ENCODE measurements around the gene CRAMP1.

CRAMP1 gene

DNA sequence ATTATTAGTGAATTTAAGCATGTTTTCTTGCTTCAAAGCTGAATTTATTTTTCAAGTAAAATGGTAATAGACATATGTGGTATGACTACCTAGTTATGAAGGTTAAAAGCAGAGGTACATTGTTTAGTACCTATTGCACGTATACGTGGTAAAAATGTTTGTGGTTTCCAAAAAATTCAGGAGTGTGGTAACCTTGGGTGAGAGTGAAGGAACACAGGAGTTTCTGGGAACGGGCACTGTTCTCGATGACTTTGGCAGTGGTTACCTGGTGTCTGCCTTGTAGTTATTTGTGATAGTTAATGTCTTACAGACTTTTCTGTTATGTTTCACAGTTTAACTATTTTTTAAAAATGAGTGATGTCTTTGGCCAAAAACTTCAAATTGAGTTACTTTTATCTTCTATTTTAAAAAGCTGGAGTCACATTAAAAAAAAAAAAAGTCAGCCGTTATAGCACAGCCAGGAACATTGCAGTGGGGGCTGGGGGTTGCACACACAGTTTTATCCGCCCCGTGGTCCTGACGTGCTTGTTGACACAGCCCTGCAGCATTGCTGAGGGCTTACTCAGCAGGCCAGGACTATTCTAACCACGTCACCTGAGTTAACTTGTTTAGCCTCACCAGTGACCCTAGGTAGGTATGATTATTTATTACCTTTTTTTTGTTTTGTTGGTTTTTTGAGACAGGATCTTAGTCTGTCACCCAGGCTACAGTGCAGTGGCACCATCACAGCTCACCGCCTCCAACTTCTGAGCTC lies 76.8 kb downstream of the CRAMP1 start:
- TF ChIP-seq, protein P1, sequence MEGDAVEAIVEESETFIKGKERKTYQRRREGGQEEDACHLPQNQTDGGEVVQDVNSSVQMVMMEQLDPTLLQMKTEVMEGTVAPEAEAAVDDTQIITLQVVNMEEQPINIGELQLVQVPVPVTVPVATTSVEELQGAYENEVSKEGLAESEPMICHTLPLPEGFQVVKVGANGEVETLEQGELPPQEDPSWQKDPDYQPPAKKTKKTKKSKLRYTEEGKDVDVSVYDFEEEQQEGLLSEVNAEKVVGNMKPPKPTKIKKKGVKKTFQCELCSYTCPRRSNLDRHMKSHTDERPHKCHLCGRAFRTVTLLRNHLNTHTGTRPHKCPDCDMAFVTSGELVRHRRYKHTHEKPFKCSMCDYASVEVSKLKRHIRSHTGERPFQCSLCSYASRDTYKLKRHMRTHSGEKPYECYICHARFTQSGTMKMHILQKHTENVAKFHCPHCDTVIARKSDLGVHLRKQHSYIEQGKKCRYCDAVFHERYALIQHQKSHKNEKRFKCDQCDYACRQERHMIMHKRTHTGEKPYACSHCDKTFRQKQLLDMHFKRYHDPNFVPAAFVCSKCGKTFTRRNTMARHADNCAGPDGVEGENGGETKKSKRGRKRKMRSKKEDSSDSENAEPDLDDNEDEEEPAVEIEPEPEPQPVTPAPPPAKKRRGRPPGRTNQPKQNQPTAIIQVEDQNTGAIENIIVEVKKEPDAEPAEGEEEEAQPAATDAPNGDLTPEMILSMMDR (conservative IDR thresholded peaks at IDR 0.05): no peak
- H3K27ac ChIP-seq: peak overlapping the region; percentile 64

DNA sequence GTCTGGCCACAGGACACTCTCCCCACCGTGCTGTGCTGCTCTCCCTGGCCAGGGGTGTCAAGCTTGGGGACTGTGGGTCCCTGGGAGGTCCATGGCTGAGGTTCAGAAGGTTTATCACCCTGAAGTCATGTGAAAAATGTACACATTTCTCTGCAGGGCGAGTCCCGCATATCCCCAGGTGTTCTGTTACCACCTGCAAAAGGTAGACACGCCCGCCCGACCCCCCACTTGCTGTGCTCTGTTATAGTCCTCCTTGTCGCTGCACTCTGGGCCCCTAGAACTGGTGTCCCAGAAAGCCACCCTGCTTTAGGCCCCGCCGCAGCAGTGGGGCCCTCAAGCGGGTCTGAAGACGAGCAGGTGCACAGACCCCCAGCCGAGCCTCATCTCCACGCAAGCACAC lies 77.7 kb downstream of the CRAMP1 start:
- 0 out of 2 replicates have a peak overlapping the region, but pooled peaks have one; percentile 3 for H3K27ac ChIP-seq
- TF ChIP-seq, protein P1 (conservative IDR thresholded peaks at IDR 0.05): no peak

DNA sequence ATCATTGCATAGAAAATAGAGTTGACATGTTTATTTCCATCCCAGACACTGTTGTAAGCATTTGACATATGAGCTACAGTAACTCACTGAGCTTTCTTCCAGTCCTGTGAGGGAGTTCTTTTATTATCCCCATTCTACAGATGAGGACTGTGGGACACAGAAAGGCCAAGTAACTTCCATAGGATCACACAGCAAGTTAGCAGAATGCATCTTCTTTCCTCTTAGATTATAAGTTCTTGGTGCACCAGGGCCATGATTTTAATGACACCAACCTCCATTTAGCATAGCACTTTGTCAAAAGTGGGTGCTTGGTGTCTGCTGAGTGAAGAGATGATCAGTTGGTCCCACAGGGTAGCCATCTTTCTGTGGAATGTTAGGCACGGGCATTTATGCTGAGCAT lies 78.7 kb downstream of the CRAMP1 start:
- H3K27ac ChIP-seq: no peak overlapping the region
- TF ChIP-seq, protein P1 (conservative IDR thresholded peaks at IDR 0.05): no peak

DNA sequence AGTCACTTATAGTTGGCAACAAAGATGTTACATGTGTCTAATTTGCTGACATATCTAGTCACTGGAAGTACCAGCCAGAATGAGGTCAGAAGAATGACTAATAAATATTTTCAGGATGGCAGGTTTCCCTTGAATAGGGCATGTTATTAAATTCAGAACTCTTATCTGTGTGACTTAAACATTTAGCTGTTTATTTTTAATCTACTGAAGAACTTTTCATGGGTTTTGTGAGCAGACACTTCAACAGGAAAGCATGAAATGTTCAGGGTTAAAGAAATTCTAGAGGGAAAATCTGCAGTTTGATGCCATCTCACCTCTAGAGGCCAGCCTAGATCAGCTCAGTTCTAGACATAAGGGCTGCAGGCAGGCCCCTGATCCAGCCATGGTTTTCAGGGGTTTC lies 79.1 kb downstream of the CRAMP1 start:
- TF ChIP-seq, protein P1 (conservative IDR thresholded peaks at IDR 0.05): no peak
- H3K27ac ChIP-seq: no peak overlapping the region

DNA sequence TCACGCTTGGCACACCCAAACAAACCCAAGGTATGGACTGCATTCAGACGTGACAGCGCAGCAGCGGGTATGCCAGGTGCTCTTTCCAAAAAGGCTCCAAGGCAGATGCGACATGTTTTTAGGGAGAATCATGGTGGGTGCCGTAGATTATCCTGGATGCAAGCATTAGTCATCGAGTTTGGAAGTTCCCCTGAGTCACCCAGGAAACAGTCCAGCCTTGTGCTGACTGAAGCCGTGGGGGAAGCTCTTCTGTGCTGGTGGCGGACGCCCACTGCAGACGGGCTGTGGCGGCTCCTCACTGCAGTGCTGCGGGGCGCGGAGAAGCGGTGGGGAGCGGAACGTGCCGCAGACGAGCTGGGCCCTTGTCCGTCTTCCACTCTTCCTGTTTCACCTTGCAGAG lies 79.8 kb downstream of the CRAMP1 start:
- TF ChIP-seq, protein P1 (conservative IDR thresholded peaks at IDR 0.05): no peak
- no peak overlapping the region for H3K27ac ChIP-seq

DNA sequence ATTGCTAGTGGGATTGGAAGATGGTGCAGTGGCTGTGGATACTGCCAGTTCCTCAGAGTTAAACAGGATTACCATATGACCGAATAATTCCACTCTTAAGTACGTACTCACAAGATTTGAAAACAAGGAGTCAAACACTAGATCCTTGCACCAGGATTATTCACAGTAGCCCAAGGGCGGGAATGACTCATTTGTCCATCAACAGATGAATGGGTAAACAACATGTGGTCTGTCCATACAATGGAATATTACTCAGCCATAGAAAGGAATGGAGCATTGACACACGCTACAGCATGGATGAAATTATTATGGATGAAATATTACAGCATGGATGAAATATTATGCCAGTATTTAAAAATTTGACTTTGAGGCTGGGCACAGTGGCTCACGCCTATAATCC lies 84.7 kb downstream of the CRAMP1 start:
- TF ChIP-seq, protein P1 (conservative IDR thresholded peaks at IDR 0.05): no peak
- no peak overlapping the region for H3K27ac ChIP-seq

DNA sequence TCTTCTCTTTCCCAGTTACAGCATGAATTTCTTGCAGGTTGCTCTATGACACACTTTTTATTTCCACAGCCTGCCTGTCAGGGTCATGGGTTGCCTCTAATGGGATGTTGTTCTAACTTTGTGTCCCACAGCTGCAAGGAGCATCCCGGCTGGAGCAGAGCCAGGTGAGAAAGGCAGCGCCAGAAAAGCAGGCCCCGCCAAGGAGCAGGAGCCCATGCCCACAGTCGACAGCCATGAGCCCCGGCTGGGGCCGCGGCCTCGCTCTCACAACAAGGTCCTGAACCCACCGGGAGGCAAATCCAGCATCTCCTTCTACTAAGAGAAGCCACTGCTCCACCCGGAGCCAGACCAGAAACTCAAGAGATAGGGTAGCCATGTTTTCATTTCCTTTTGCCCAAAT lies 86.5 kb downstream of the CRAMP1 start:
- no peak overlapping the region for H3K27ac ChIP-seq
- TF ChIP-seq, protein P1 (conservative IDR thresholded peaks at IDR 0.05): no peak

Data from VCaP (cell line).